ENCODE results near the gene COL15A1.

COL15A1 gene

GRCh38 chr9:98913705-98914104 is 30.0 kb upstream of the COL15A1 start:
- H3K27ac ChIP-seq = no peak overlapping the region
- no peak for DNase-seq (ENCODE audit: low read depth, low spot score)

GRCh38 chr9:98915599-98915998 is 28.1 kb upstream of the COL15A1 start:
- H3K27ac ChIP-seq = no peak overlapping the region
- no peak for DNase-seq (ENCODE audit: low read depth, low spot score)

- H3K27ac ChIP-seq = no peak overlapping the region
- no peak for DNase-seq (ENCODE audit: low read depth, low spot score)
These were observed 27.0 kb upstream of the COL15A1 start for GRCh38 chr9:98916660-98917059.

GRCh38 chr9:98917746-98918487 is 25.8 kb upstream of the COL15A1 start:
- no peak for DNase-seq (ENCODE audit: low read depth, low spot score)

GRCh38 chr9:98921732-98922131 is 22.0 kb upstream of the COL15A1 start:
- no peak overlapping the region for H3K27ac ChIP-seq
- DNase-seq (ENCODE audit: low read depth, low spot score) = no peak

More at GRCh38 chr9:98917746-98918487, 25.8 kb upstream of the COL15A1 start:
- no peak overlapping the region for H3K27ac ChIP-seq

- no peak for DNase-seq (ENCODE audit: low read depth, low spot score)
- no peak overlapping the region for H3K27ac ChIP-seq
These were observed 20.8 kb upstream of the COL15A1 start for GRCh38 chr9:98922721-98923435.

- no peak overlapping the region for H3K27ac ChIP-seq
- no peak for DNase-seq (ENCODE audit: low read depth, low spot score)
These were observed 20.1 kb upstream of the COL15A1 start for GRCh38 chr9:98923451-98924123.

GRCh38 chr9:98924946-98925820 is 18.5 kb upstream of the COL15A1 start:
- DNase-seq (ENCODE audit: low read depth, low spot score) = no peak
- H3K27ac ChIP-seq = no peak overlapping the region

GRCh38 chr9:98925956-98926355 is 17.8 kb upstream of the COL15A1 start:
- DNase-seq (ENCODE audit: low read depth, low spot score) = no peak
- no peak overlapping the region for H3K27ac ChIP-seq

- no peak for DNase-seq (ENCODE audit: low read depth, low spot score)
These were observed 16.0 kb upstream of the COL15A1 start for GRCh38 chr9:98927724-98928123.

GRCh38 chr9:98929071-98929470 is 14.6 kb upstream of the COL15A1 start:
- H3K27ac ChIP-seq = no peak overlapping the region
- no peak for DNase-seq (ENCODE audit: low read depth, low spot score)

More at GRCh38 chr9:98927724-98928123, 16.0 kb upstream of the COL15A1 start:
- no peak overlapping the region for H3K27ac ChIP-seq

- H3K27ac ChIP-seq = no peak overlapping the region
- no peak for DNase-seq (ENCODE audit: low read depth, low spot score)
These were observed 13.8 kb upstream of the COL15A1 start for GRCh38 chr9:98929895-98930341.

- no peak for DNase-seq (ENCODE audit: low read depth, low spot score)
- H3K27ac ChIP-seq = no peak overlapping the region
These were observed 12.9 kb upstream of the COL15A1 start for GRCh38 chr9:98930792-98931191.

GRCh38 chr9:98931600-98932389 is 11.9 kb upstream of the COL15A1 start:
- no peak overlapping the region for H3K27ac ChIP-seq
- DNase-seq (ENCODE audit: low read depth, low spot score) = no peak

GRCh38 chr9:98933185-98933584 is 10.5 kb upstream of the COL15A1 start:
- no peak overlapping the region for H3K27ac ChIP-seq
- no peak for DNase-seq (ENCODE audit: low read depth, low spot score)

- H3K27ac ChIP-seq = no peak overlapping the region
- no peak for DNase-seq (ENCODE audit: low read depth, low spot score)
These were observed 9.8 kb upstream of the COL15A1 start for GRCh38 chr9:98933890-98934289.

- DNase-seq (ENCODE audit: low read depth, low spot score) = no peak
- no peak overlapping the region for H3K27ac ChIP-seq
These were observed 8.6 kb upstream of the COL15A1 start for GRCh38 chr9:98935071-98935505.

GRCh38 chr9:98940276-98940675 is 3.4 kb upstream of the COL15A1 start:
- DNase-seq (ENCODE audit: low read depth, low spot score) = no peak
- H3K27ac ChIP-seq = no peak overlapping the region

- DNase-seq (ENCODE audit: low read depth, low spot score) = no peak
- no peak overlapping the region for H3K27ac ChIP-seq
These were observed 1.7 kb upstream of the COL15A1 start for GRCh38 chr9:98941946-98942523.

Data from epithelial cell of prostate (primary cell).